Calu3 (cell line): ENCODE data around the gene ALG8. TPM values are rescaled to one million over a fixed set of nuclear protein-coding genes. Genes with fewer than 3 reads are reported as not detected.

Source experiments
- BruUV-seq: library from RNA; stranded (reverse); fragments of 400-500 nt; replicated peaks from 2 replicates; lab custom pipeline; 2021; lab: Mats Ljungman, UMichigan
- CTCF ChIA-PET: fragments of 300-600 bp; sonication (Branson Sonifier 250); formaldehyde crosslinking; loops from one replicate; lab custom pipeline; 2022; ENCODE audit warnings: antibody characterized with exemption; lab: Charles Lee
- DNase-seq: peaks from one replicate; pipeline ENCODE4 v3.0.0; 2022
- H3K27ac Mint-ChIP-seq: one replicate; pipeline ENCODE4 v1.8.0; 2022; ENCODE audit warnings: mixed read lengths; ENCODE audit not compliant: unreplicated experiment
- H3K27me3 Mint-ChIP-seq: one replicate; pipeline ENCODE4 v1.8.0; 2022; ENCODE audit warnings: mixed read lengths; ENCODE audit not compliant: unreplicated experiment
- H3K36me3 Mint-ChIP-seq: one replicate; pipeline ENCODE4 v1.8.0; 2022; ENCODE audit warnings: mild to moderate bottlenecking, moderate library complexity, mixed read lengths; ENCODE audit not compliant: insufficient read depth, unreplicated experiment
- H3K4me1 Mint-ChIP-seq: one replicate; pipeline ENCODE4 v1.8.0; 2022; ENCODE audit warnings: mild to moderate bottlenecking, low read depth, mixed read lengths; ENCODE audit not compliant: unreplicated experiment
- H3K4me3 Mint-ChIP-seq: one replicate; pipeline ENCODE4 v1.8.0; 2022; ENCODE audit warnings: mild to moderate bottlenecking, low read depth, moderate library complexity, mixed read lengths; ENCODE audit not compliant: unreplicated experiment
- H3K9me3 Mint-ChIP-seq: one replicate; pipeline ENCODE4 v1.8.0; 2022; ENCODE audit warnings: low read depth, mixed read lengths; ENCODE audit not compliant: unreplicated experiment
- CTCF ChIP-seq: fragments of 200-600 bp; IDR thresholded peaks from one replicate; pipeline ENCODE4 v1.8.0; 2022; ENCODE audit warnings: antibody characterized with exemption; ENCODE audit not compliant: unreplicated experiment
- intact Hi-C: fragments of 100-400 bp; cut with micrococcal nuclease; formaldehyde crosslinking; loops from one replicate; pipeline ENCODE4 v1.10.0; 2022; ENCODE audit not compliant: unreplicated experiment
- total RNA-seq: library from RNA; stranded (reverse); gene quantifications from 2 replicates; pipeline ENCODE4 v1.2.3, GENCODE V29; 2022

The ALG8 gene
- total RNA-seq, 1 experiment from 2014 or later: 85.7 TPM

- Mint-ChIP-seq H3K36me3 (no peaks in the 10 kb centered on the region), H3K9me3 (no peaks in the 10 kb centered on the region), H3K4me1 (peaks cover 7% of the 10 kb centered on the region), H3K27me3 (no peaks in the 10 kb centered on the region), H3K27ac (no peak overlapping the region), H3K4me3 (no peak overlapping the region)
- intact Hi-C loops: loop anchor here (10.0 kb wide), 1 partner anchor 209 kb away; no protein-coding TSS in a partner anchor
- CTCF ChIA-PET: no interaction called here
- TF ChIP-seq CTCF: no peak
- BruUV-seq: no TSS peak
- peak; percentile 4 for DNase-seq
Observed at GRCh38 chr11:78156127-78156844, 16.9 kb upstream of the ALG8 start.

GRCh38 chr11:78151804-78152203 is 12.4 kb upstream of the ALG8 start:
- CTCF ChIA-PET: no interaction called here
- no TSS peak for BruUV-seq
- no peak overlapping the region for H3K27ac Mint-ChIP-seq
- no peak overlapping the region for H3K4me3 Mint-ChIP-seq
- intact Hi-C loops: loop anchor here (10.0 kb wide), 1 partner anchor 213 kb away; no protein-coding TSS in a partner anchor
- H3K4me1 Mint-ChIP-seq: peaks cover 5% of the 10 kb centered on the region
- no peaks in the 10 kb centered on the region for H3K36me3 Mint-ChIP-seq
- DNase-seq: no peak
- no peaks in the 10 kb centered on the region for H3K27me3 Mint-ChIP-seq
- H3K9me3 Mint-ChIP-seq: no peaks in the 10 kb centered on the region
- no peak for TF ChIP-seq CTCF

GRCh38 chr11:78150754-78151153 is 11.3 kb upstream of the ALG8 start:
- Mint-ChIP-seq H3K27me3 (no peaks in the 10 kb centered on the region), H3K9me3 (no peaks in the 10 kb centered on the region), H3K4me3 (no peak overlapping the region), H3K27ac (no peak overlapping the region), H3K4me1 (no peaks in the 10 kb centered on the region), H3K36me3 (no peaks in the 10 kb centered on the region)
- CTCF ChIA-PET: no interaction called here
- TF ChIP-seq CTCF: no peak
- BruUV-seq: no TSS peak
- intact Hi-C loops: loop anchor here (10.0 kb wide), 1 partner anchor 214 kb away; no protein-coding TSS in a partner anchor
- DNase-seq: no peak

- H3K9me3 Mint-ChIP-seq: no peaks in the 10 kb centered on the region
- H3K36me3 Mint-ChIP-seq: no peaks in the 10 kb centered on the region
- no peaks in the 10 kb centered on the region for H3K4me1 Mint-ChIP-seq
- H3K4me3 Mint-ChIP-seq: no peak overlapping the region
- H3K27ac Mint-ChIP-seq: no peak overlapping the region
- CTCF ChIA-PET: interaction anchor here (0.9 kb wide), 1 partner anchor 414 kb away, joined by 3 read pairs; no protein-coding TSS in a partner anchor
- no peak for TF ChIP-seq CTCF
- H3K27me3 Mint-ChIP-seq: no peaks in the 10 kb centered on the region
- intact Hi-C loops: loop anchor here (10.0 kb wide), 1 partner anchor 214 kb away; no protein-coding TSS in a partner anchor
- DNase-seq: no peak
- BruUV-seq: no TSS peak
Observed at GRCh38 chr11:78150346-78150745, 10.9 kb upstream of the ALG8 start.
